ENCODE results near the gene EYA2. TPM values are rescaled to one million over a fixed set of nuclear protein-coding genes. Genes with fewer than 3 reads are reported as not detected.

Gene EYA2
- total and polyA plus RNA-seq, 2 experiments from 2014 or later: 1.4 to 2.0 TPM

GRCh38 chr20:47117371-47117770 lies 222.7 kb downstream of the EYA2 start:
- Histone ChIP-seq H3K36me3 (replicated peaks; ENCODE audit: insufficient read depth, low read depth) (no peaks in the 10 kb centered on the region), H3K4me3 (no peak overlapping the region), H4K20me1 (ENCODE audit: insufficient read depth, poor library complexity, severe bottlenecking) (no peaks in the 10 kb centered on the region), H3K27ac (peak overlapping the region; percentile 41), H3K79me2 (no peaks in the 10 kb centered on the region), H3K4me1 (ENCODE audit: insufficient read depth) (peaks cover 7% of the 10 kb centered on the region), H3K9me3 (ENCODE audit: low read depth) (no peaks in the 10 kb centered on the region), H3K9me2 (replicated peaks; ENCODE audit: insufficient read depth) (no peaks in the 10 kb centered on the region), H3K4me2 (peak overlapping the region; percentile 50), H2AFZ (no peak overlapping the region), H3K27me3 (no peaks in the 10 kb centered on the region)
- no peak for DNase-seq (ENCODE audit: low spot score)
- WGBS (ENCODE audit: low lambda C conversion rate, missing lambda C conversion rate): 67% methylated on average over 16 of the region's 16 CpGs
- no peak for TF ChIP-seq EZH2 (IDR thresholded peaks at IDR 0.05; ENCODE audit: borderline replicate concordance)
- no peak for TF ChIP-seq CTCF (IDR thresholded peaks at IDR 0.05; ENCODE audit: poor library complexity)
- no peak for TF ChIP-seq EZH2phosphoT487 (IDR thresholded peaks at IDR 0.05; ENCODE audit: low read depth, severe bottlenecking, unreplicated experiment)

- no peaks in the 10 kb centered on the region for H3K36me3 ChIP-seq (replicated peaks; ENCODE audit: insufficient read depth, low read depth)
- no peaks in the 10 kb centered on the region for H3K27me3 ChIP-seq
- peak; percentile 58 for TF ChIP-seq EZH2phosphoT487 (IDR thresholded peaks at IDR 0.05; ENCODE audit: low read depth, severe bottlenecking, unreplicated experiment)
- TF ChIP-seq EZH2 (IDR thresholded peaks at IDR 0.05; ENCODE audit: borderline replicate concordance): no peak
- no peak for TF ChIP-seq CTCF (IDR thresholded peaks at IDR 0.05; ENCODE audit: poor library complexity)
- no peaks in the 10 kb centered on the region for H3K9me2 ChIP-seq (replicated peaks; ENCODE audit: insufficient read depth)
- H3K79me2 ChIP-seq: no peaks in the 10 kb centered on the region
- H3K4me2 ChIP-seq: peak overlapping the region; percentile 50
- 21% methylated on average over 4 of the region's 4 CpGs for WGBS (ENCODE audit: low lambda C conversion rate, missing lambda C conversion rate)
- no peak overlapping the region for H3K4me3 ChIP-seq
- DNase-seq (ENCODE audit: low spot score): peak; percentile 49
- no peak overlapping the region for H2AFZ ChIP-seq
- H4K20me1 ChIP-seq (ENCODE audit: insufficient read depth, poor library complexity, severe bottlenecking): no peaks in the 10 kb centered on the region
- peak overlapping the region; percentile 41 for H3K27ac ChIP-seq
- no peaks in the 10 kb centered on the region for H3K9me3 ChIP-seq (ENCODE audit: low read depth)
- peaks cover 7% of the 10 kb centered on the region for H3K4me1 ChIP-seq (ENCODE audit: insufficient read depth)
These were observed 223.1 kb downstream of the EYA2 start for GRCh38 chr20:47117773-47118172.

GRCh38 chr20:47118206-47118605 lies 223.6 kb downstream of the EYA2 start:
- no peak overlapping the region for H3K4me3 ChIP-seq
- no peak overlapping the region for H2AFZ ChIP-seq
- H3K9me3 ChIP-seq (ENCODE audit: low read depth): no peaks in the 10 kb centered on the region
- H4K20me1 ChIP-seq (ENCODE audit: insufficient read depth, poor library complexity, severe bottlenecking): no peaks in the 10 kb centered on the region
- H3K36me3 ChIP-seq (replicated peaks; ENCODE audit: insufficient read depth, low read depth): no peaks in the 10 kb centered on the region
- 36% methylated on average over 4 of the region's 4 CpGs for WGBS (ENCODE audit: low lambda C conversion rate, missing lambda C conversion rate)
- H3K4me2 ChIP-seq: peak overlapping the region; percentile 47
- TF ChIP-seq EZH2phosphoT487 (IDR thresholded peaks at IDR 0.05; ENCODE audit: low read depth, severe bottlenecking, unreplicated experiment) (no peak), EZH2 (IDR thresholded peaks at IDR 0.05; ENCODE audit: borderline replicate concordance) (no peak), CTCF (IDR thresholded peaks at IDR 0.05; ENCODE audit: poor library complexity) (no peak)
- no peaks in the 10 kb centered on the region for H3K27me3 ChIP-seq
- no peak for DNase-seq (ENCODE audit: low spot score)
- H3K79me2 ChIP-seq: no peaks in the 10 kb centered on the region
- H3K4me1 ChIP-seq (ENCODE audit: insufficient read depth): peaks cover 7% of the 10 kb centered on the region
- H3K9me2 ChIP-seq (replicated peaks; ENCODE audit: insufficient read depth): no peaks in the 10 kb centered on the region
- peak overlapping the region; percentile 41 for H3K27ac ChIP-seq

- Histone ChIP-seq H3K79me2 (no peaks in the 10 kb centered on the region), H3K27ac (peak overlapping the region; percentile 41), H3K4me3 (no peak overlapping the region), H3K9me2 (replicated peaks; ENCODE audit: insufficient read depth) (no peaks in the 10 kb centered on the region), H3K27me3 (no peaks in the 10 kb centered on the region), H3K9me3 (ENCODE audit: low read depth) (no peaks in the 10 kb centered on the region), H2AFZ (no peak overlapping the region), H3K4me1 (ENCODE audit: insufficient read depth) (peaks cover 7% of the 10 kb centered on the region), H4K20me1 (ENCODE audit: insufficient read depth, poor library complexity, severe bottlenecking) (no peaks in the 10 kb centered on the region), H3K36me3 (replicated peaks; ENCODE audit: insufficient read depth, low read depth) (no peaks in the 10 kb centered on the region), H3K4me2 (peak overlapping the region; percentile 47)
- 43% methylated on average over 7 of the region's 7 CpGs for WGBS (ENCODE audit: low lambda C conversion rate, missing lambda C conversion rate)
- DNase-seq (ENCODE audit: low spot score): no peak
- TF ChIP-seq EZH2 (IDR thresholded peaks at IDR 0.05; ENCODE audit: borderline replicate concordance) (no peak), EZH2phosphoT487 (IDR thresholded peaks at IDR 0.05; ENCODE audit: low read depth, severe bottlenecking, unreplicated experiment) (no peak), CTCF (IDR thresholded peaks at IDR 0.05; ENCODE audit: poor library complexity) (no peak)
These were observed 224.0 kb downstream of the EYA2 start for GRCh38 chr20:47118641-47119040.

Data from hepatocyte (in vitro differentiated cells).